AG04449 (cell line): ENCODE data around the gene HBB.

Experiments
- CTCF ChIA-PET: fragments of 350-600 bp; formaldehyde crosslinking; extraction: SDS; loops from one replicate; lab custom pipeline; 2021; ENCODE audit warnings: antibody characterized with exemption; lab: Yijun Ruan, JAX
- POLR2A ChIA-PET: fragments of 400-600, 350-600 bp; formaldehyde crosslinking; extraction: SDS; loops from one replicate; lab custom pipeline; 2020; ENCODE audit warnings: antibody characterized with exemption, inconsistent platforms; lab: Yijun Ruan, JAX
- DNase-seq: peaks from one replicate; pipeline ENCODE4 v3.0.0-alpha.2; 2010; ENCODE audit warnings: low read depth, low spot score
- H3K4me3 ChIP-seq: 2 replicates; pipeline ENCODE4 v1.5.1; 2011; ENCODE audit warnings: low read depth, mild to moderate bottlenecking, control low read depth, low read length
- TF ChIP-seq, protein P1 (sequence below): IDR thresholded peaks from one replicate; pipeline ENCODE4 v1.5.1; 2011; ENCODE audit warnings: mild to moderate bottlenecking, moderate library complexity, low read length, control low read depth, inconsistent platforms; ENCODE audit not compliant: insufficient read depth; ENCODE audit errors: missing control alignments

The HBB gene

DNA sequence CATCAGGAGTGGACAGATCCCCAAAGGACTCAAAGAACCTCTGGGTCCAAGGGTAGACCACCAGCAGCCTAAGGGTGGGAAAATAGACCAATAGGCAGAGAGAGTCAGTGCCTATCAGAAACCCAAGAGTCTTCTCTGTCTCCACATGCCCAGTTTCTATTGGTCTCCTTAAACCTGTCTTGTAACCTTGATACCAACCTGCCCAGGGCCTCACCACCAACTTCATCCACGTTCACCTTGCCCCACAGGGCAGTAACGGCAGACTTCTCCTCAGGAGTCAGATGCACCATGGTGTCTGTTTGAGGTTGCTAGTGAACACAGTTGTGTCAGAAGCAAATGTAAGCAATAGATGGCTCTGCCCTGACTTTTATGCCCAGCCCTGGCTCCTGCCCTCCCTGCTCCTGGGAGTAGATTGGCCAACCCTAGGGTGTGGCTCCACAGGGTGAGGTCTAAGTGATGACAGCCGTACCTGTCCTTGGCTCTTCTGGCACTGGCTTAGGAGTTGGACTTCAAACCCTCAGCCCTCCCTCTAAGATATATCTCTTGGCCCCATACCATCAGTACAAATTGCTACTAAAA lies at the start of gene HBB:
Gene HBB, minus strand, starts transcription at position 340 of the 579 bp plus-strand sequence. Its CDS starts 50 bp downstream, at position 290.
- TF ChIP-seq, protein P1, sequence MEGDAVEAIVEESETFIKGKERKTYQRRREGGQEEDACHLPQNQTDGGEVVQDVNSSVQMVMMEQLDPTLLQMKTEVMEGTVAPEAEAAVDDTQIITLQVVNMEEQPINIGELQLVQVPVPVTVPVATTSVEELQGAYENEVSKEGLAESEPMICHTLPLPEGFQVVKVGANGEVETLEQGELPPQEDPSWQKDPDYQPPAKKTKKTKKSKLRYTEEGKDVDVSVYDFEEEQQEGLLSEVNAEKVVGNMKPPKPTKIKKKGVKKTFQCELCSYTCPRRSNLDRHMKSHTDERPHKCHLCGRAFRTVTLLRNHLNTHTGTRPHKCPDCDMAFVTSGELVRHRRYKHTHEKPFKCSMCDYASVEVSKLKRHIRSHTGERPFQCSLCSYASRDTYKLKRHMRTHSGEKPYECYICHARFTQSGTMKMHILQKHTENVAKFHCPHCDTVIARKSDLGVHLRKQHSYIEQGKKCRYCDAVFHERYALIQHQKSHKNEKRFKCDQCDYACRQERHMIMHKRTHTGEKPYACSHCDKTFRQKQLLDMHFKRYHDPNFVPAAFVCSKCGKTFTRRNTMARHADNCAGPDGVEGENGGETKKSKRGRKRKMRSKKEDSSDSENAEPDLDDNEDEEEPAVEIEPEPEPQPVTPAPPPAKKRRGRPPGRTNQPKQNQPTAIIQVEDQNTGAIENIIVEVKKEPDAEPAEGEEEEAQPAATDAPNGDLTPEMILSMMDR, result no peak
- no peak for DNase-seq
- ChIA-PET POLR2A (no interaction called here), CTCF (no interaction called here)
- H3K4me3 ChIP-seq, result no peak within 1 kb of the TSS

DNA sequence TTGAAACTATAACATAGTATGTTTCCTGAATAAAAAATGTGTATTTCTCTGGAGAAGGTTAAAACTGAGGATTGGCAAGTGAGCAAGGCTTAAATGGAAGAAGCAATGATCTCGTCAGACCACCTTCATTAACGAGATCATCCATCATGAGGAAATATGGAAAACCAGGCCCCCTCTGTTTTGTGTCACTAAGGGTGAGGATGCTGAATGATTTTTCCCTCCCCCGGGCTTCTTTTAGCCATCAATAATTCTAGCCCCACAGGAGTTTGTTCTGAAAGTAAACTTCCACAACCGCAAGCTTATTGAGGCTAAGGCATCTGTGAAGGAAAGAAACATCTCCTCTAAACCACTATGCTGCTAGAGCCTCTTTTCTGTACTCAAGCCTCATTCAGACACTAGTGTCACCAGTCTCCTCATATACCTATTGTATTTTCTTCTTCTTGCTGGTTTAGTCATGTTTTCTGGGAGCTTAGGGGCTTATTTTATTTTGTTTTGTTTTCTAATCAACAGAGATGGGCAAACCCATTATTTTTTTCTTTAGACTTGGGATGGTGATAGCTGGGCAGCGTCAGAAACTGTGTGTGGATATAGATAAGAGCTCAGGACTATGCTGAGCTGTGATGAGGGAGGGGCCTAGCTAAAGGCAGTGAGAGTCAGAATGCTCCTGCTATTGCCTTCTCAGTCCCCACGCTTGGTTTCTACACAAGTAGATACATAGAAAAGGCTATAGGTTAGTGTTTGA lies 48.7 kb upstream of the HBB start:
- ChIA-PET CTCF (interaction anchor here (0.6 to 1.0 kb wide), 4 partner anchors 71 to 384 kb away, joined by 3 read pairs; no protein-coding TSS in a partner anchor), POLR2A (no interaction called here)
- no peak for DNase-seq
- no peak overlapping the region for H3K4me3 ChIP-seq
- TF ChIP-seq, protein P1, result no peak

DNA sequence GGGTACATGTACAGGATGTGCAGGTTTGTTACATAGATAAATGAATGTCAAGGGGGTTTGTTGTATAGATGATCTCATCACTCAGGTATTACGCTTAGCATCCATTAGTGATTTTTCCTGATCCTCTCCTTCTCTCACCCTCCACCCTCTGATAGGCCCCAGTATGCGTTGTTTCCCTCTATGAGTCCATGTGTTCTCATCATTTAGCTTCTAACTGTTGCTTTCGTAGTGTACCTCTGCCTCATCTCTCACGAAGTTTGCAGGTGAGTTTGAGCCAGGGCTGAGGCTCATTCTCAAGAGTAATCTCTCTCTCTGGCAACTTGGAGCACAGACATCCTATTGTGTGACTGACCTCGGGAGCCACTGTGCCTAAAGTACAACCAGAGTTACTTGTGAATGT lies 47.5 kb upstream of the HBB start:
- CTCF ChIA-PET, result no interaction called here
- POLR2A ChIA-PET, result no interaction called here
- DNase-seq, result no peak
- no peak overlapping the region for H3K4me3 ChIP-seq
- TF ChIP-seq, protein P1, result no peak

DNA sequence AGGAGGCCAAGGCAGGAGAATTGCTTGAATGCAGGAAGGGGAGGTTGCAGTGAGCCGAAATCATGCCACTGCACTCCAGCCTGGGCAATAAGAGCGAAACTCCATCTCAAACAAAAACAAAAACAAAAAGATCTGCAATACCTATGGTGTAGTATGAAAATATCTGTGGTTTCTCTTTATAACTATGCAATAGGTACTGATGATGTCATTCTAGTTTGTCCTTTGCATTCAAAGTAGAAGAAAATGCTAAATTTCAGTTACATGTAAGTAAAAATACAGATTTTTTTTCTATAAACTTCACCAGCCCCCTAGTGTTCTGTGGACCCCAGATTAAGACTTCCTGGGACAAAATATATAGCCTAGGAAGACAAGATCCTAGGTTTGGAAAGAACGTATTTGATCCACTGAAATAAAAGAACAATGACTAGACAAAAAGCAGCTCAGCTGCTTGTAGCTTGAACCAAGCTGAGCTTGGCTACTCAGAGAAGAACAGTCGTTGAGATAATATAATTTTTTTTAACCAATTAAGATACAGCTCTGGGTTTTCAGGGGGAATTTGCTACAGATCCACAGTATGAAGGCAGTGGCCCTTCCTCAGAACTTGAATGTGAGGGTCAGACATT lies 45.6 kb upstream of the HBB start:
- DNase-seq, result no peak
- TF ChIP-seq, protein P1, result no peak
- POLR2A ChIA-PET, result no interaction called here
- no peak overlapping the region for H3K4me3 ChIP-seq
- CTCF ChIA-PET, result no interaction called here

DNA sequence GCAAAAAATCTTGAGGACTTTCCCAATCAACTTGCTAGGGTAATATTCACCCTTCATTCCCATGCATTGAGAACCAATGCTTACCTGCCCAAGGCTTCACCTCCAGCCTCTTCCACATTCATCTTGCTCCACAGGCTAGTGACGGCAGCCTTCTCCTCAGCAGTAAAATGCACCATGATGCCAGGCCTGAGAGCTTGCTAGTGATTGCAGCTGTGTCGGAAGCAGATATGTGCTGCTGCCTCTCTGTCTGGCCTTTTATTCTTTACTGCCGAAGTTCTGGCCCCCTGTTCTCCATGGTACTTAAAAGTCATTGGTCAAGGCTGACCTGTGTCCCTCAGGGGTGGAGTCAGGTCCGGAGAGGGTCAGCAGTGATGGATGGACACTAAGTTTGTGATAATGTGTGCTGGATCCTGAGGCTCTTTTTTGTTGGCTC lies 42.9 kb upstream of the HBB start, which contains the start of gene HBE1:
Gene HBE1, minus strand, starts transcription at position 231 of the 433 bp plus-strand sequence. Its CDS starts 55 bp downstream, at position 176.
- no peak for DNase-seq
- CTCF ChIA-PET, result no interaction called here
- TF ChIP-seq, protein P1, result no peak
- no peak within 1 kb of the TSS for H3K4me3 ChIP-seq
- POLR2A ChIA-PET, result no interaction called here

DNA sequence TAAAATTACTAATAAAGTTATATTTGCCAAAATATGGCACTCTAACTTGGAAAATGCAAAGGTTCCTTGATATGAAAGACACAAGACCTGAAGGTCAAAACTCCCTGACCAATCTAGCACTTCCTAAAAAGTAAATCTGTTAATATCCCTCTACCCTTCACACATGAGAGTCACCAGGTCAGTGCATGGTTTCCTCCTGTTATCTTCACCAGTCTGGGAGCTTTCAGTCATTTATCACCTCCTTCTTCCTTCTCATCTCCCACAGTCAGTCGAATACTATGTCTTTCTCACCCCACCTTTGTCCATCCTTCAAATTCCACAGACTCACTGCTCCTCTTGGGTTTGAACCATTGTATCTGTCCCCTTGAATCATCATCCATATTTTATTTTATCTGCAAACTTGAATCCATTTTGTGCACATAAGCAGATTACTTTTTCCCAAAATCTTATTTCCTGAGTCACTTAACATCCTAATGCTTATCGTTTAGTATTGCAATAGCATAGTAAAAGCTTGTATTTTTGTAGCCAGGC lies 40.2 kb upstream of the HBB start:
- POLR2A ChIA-PET, result no interaction called here
- DNase-seq, result no peak
- TF ChIP-seq, protein P1, result no peak
- H3K4me3 ChIP-seq, result no peak overlapping the region
- CTCF ChIA-PET, result no interaction called here
